Suprapubic skin (tissue), 3 donors: ENCODE data around the gene ANKRD36.
"Not testable (repeated sequence)": the region's sequence is repeated elsewhere in the genome, so short reads cannot be mapped to it uniquely, and the experiment has no call there.

ENCODE experiments used
- POLR2A ChIP-seq, 2 donors: fragments of 450-650 bp; IDR thresholded peaks; one replicate each; pipeline ENCODE4 v1.6.1; 2017; ENCODE audit warnings: antibody characterized with exemption in 2 of 2, mild to moderate bottlenecking in 2 of 2, moderate library complexity in 2 of 2
- TF ChIP-seq, protein P1 (sequence below), 2 donors: fragments of 200-600 bp in 1 of 2; fragments of 450-650 bp in 1 of 2; sonication (generic) in 1 of 2; IDR thresholded peaks; one replicate each; pipeline ENCODE4 v1.5.1; 2016 to 2019; ENCODE audit warnings: antibody characterized with exemption in 2 of 2, mild to moderate bottlenecking in 1 of 2, moderate library complexity in 1 of 2

DNA sequence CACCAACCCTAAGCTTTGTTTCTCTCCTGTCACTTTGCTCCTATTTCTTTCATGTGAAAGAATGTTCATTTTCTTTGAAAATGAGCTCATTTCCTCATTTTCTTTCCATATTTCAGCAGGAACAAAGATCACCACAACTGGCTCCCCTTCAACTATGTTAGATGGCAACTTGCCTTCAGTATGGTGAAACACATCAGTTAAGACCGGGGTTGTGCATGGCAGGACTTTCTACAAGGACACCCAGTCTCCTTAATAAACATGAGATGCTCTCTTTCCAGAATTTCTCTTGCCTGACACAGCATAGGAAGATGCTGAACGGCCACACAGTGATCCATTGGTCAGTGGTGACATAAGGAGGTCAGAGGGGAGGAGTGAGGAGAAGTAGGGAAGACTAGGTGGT is 172.2 kb downstream of the ANKRD36 start:
- TF ChIP-seq POLR2A (IDR thresholded peaks at IDR 0.05) = not testable (repeated sequence)
- TF ChIP-seq, protein P1, sequence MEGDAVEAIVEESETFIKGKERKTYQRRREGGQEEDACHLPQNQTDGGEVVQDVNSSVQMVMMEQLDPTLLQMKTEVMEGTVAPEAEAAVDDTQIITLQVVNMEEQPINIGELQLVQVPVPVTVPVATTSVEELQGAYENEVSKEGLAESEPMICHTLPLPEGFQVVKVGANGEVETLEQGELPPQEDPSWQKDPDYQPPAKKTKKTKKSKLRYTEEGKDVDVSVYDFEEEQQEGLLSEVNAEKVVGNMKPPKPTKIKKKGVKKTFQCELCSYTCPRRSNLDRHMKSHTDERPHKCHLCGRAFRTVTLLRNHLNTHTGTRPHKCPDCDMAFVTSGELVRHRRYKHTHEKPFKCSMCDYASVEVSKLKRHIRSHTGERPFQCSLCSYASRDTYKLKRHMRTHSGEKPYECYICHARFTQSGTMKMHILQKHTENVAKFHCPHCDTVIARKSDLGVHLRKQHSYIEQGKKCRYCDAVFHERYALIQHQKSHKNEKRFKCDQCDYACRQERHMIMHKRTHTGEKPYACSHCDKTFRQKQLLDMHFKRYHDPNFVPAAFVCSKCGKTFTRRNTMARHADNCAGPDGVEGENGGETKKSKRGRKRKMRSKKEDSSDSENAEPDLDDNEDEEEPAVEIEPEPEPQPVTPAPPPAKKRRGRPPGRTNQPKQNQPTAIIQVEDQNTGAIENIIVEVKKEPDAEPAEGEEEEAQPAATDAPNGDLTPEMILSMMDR (IDR thresholded peaks at IDR 0.05) = not testable (repeated sequence)
